ENCODE results near the gene ARHGAP15.

ARHGAP15 gene

GRCh38 chr2:143521396-143521795, 392.2 kb downstream of the ARHGAP15 start:
- Histone ChIP-seq H3K27me3 (ENCODE audit: control insufficient read depth, low read length) (no peaks in the 10 kb centered on the region), H3K79me2 (ENCODE audit: control insufficient read depth, low read length) (no peaks in the 10 kb centered on the region), H3K36me3 (ENCODE audit: control insufficient read depth, low read length) (peaks cover 3% of the 10 kb centered on the region; the same call in 1 of the 2 replicates), H3K4me1 (ENCODE audit: control insufficient read depth, low read length) (no peaks in the 10 kb centered on the region), H3K27ac (ENCODE audit: low read depth, low read length) (no peak overlapping the region), H3K9me3 (ENCODE audit: control insufficient read depth, insufficient read depth, low read length) (no peaks in the 10 kb centered on the region), H3K9me2 (replicated peaks; ENCODE audit: control insufficient read depth, low read length) (no peaks in the 10 kb centered on the region), H4K20me1 (ENCODE audit: control insufficient read depth, insufficient read depth, low read depth, low read length) (no peaks in the 10 kb centered on the region), H3K4me3 (ENCODE audit: low read length) (no peak overlapping the region), H3F3A (ENCODE audit: control insufficient read depth, insufficient read depth) (no peaks in the 10 kb centered on the region), H3K4me2 (ENCODE audit: low read length) (no peak overlapping the region)
- TF ChIP-seq CTCF (IDR thresholded peaks at IDR 0.05; ENCODE audit: low read depth, low read length, poor library complexity, severe bottlenecking), result no peak
- no peak for TF ChIP-seq EZH2phosphoT487 (IDR thresholded peaks at IDR 0.05; ENCODE audit: borderline replicate concordance, low read length)

- H3K36me3 ChIP-seq (ENCODE audit: control insufficient read depth, low read length), result peaks cover 3% of the 10 kb centered on the region; the same call in 1 of the 2 replicates
- no peaks in the 10 kb centered on the region for H3K27me3 ChIP-seq (ENCODE audit: control insufficient read depth, low read length)
- no peaks in the 10 kb centered on the region for H3K9me3 ChIP-seq (ENCODE audit: control insufficient read depth, insufficient read depth, low read length)
- H3F3A ChIP-seq (ENCODE audit: control insufficient read depth, insufficient read depth), result no peaks in the 10 kb centered on the region
- no peak overlapping the region for H3K4me2 ChIP-seq (ENCODE audit: low read length)
- H3K9me2 ChIP-seq (replicated peaks; ENCODE audit: control insufficient read depth, low read length), result no peaks in the 10 kb centered on the region
- H3K79me2 ChIP-seq (ENCODE audit: control insufficient read depth, low read length), result no peaks in the 10 kb centered on the region
- no peaks in the 10 kb centered on the region for H3K4me1 ChIP-seq (ENCODE audit: control insufficient read depth, low read length)
- no peak overlapping the region for H3K27ac ChIP-seq (ENCODE audit: low read depth, low read length)
- H3K4me3 ChIP-seq (ENCODE audit: low read length), result no peak overlapping the region
- no peaks in the 10 kb centered on the region for H4K20me1 ChIP-seq (ENCODE audit: control insufficient read depth, insufficient read depth, low read depth, low read length)
- TF ChIP-seq CTCF (IDR thresholded peaks at IDR 0.05; ENCODE audit: low read depth, low read length, poor library complexity, severe bottlenecking), result no peak
- no peak for TF ChIP-seq EZH2phosphoT487 (IDR thresholded peaks at IDR 0.05; ENCODE audit: borderline replicate concordance, low read length)
Observed at GRCh38 chr2:143522699-143523098, 393.5 kb downstream of the ARHGAP15 start.

GRCh38 chr2:143524119-143524553, 394.9 kb downstream of the ARHGAP15 start:
- Histone ChIP-seq H3K79me2 (ENCODE audit: control insufficient read depth, low read length) (no peaks in the 10 kb centered on the region), H3F3A (ENCODE audit: control insufficient read depth, insufficient read depth) (no peaks in the 10 kb centered on the region), H3K4me2 (ENCODE audit: low read length) (no peak overlapping the region), H3K27me3 (ENCODE audit: control insufficient read depth, low read length) (no peaks in the 10 kb centered on the region), H3K9me3 (ENCODE audit: control insufficient read depth, insufficient read depth, low read length) (no peaks in the 10 kb centered on the region), H3K36me3 (ENCODE audit: control insufficient read depth, low read length) (peaks cover 2% of the 10 kb centered on the region; the same call in 1 of the 2 replicates), H4K20me1 (ENCODE audit: control insufficient read depth, insufficient read depth, low read depth, low read length) (no peaks in the 10 kb centered on the region), H3K4me3 (ENCODE audit: low read length) (no peak overlapping the region), H3K27ac (ENCODE audit: low read depth, low read length) (no peak overlapping the region), H3K4me1 (ENCODE audit: control insufficient read depth, low read length) (no peaks in the 10 kb centered on the region), H3K9me2 (replicated peaks; ENCODE audit: control insufficient read depth, low read length) (no peaks in the 10 kb centered on the region)
- TF ChIP-seq CTCF (IDR thresholded peaks at IDR 0.05; ENCODE audit: low read depth, low read length, poor library complexity, severe bottlenecking) (no peak), EZH2phosphoT487 (IDR thresholded peaks at IDR 0.05; ENCODE audit: borderline replicate concordance, low read length) (no peak)
